ENCODE data around the gene CDC14B.
"Not testable (repeated sequence)": the region's sequence is repeated elsewhere in the genome, so short reads cannot be mapped to it uniquely, and the experiment has no call there.

The CDC14B gene

GRCh38 chr9:96587338-96588315, 32.0 kb downstream of the CDC14B start:
- no peak for DNase-seq (ENCODE audit: low spot score)

- DNase-seq (ENCODE audit: low spot score): no peak
Measured at GRCh38 chr9:96585426-96585825, 34.2 kb downstream of the CDC14B start.

GRCh38 chr9:96582199-96582598, 37.4 kb downstream of the CDC14B start:
- DNase-seq (ENCODE audit: low spot score): not testable (repeated sequence)

GRCh38 chr9:96581786-96582185, 37.9 kb downstream of the CDC14B start:
- DNase-seq (ENCODE audit: low spot score): no peak

- DNase-seq (ENCODE audit: low spot score): no peak
Measured at GRCh38 chr9:96581301-96581700, 38.3 kb downstream of the CDC14B start.

GRCh38 chr9:96574931-96575351, 44.7 kb downstream of the CDC14B start:
- DNase-seq (ENCODE audit: low spot score): no peak

- DNase-seq (ENCODE audit: low spot score): no peak
Measured at GRCh38 chr9:96574455-96574854, 45.2 kb downstream of the CDC14B start.

GRCh38 chr9:96567203-96567700, 52.4 kb downstream of the CDC14B start:
- peak; percentile 40 for DNase-seq (ENCODE audit: low spot score)

GRCh38 chr9:96566498-96567202, 53.0 kb downstream of the CDC14B start:
- DNase-seq (ENCODE audit: low spot score): peak; percentile 83

- no peak for DNase-seq (ENCODE audit: low spot score)
Measured at GRCh38 chr9:96565671-96566497, 53.8 kb downstream of the CDC14B start.

GRCh38 chr9:96564217-96564616, 55.4 kb downstream of the CDC14B start:
- DNase-seq (ENCODE audit: low spot score): no peak

- no peak for DNase-seq (ENCODE audit: low spot score)
Measured at GRCh38 chr9:96559339-96559943, 60.2 kb downstream of the CDC14B start.

- DNase-seq (ENCODE audit: low spot score): no peak
Measured at GRCh38 chr9:96557921-96558320, 61.7 kb downstream of the CDC14B start.

- no peak for DNase-seq (ENCODE audit: low spot score)
Measured at GRCh38 chr9:96556701-96557461, 62.8 kb downstream of the CDC14B start.

GRCh38 chr9:96555567-96556386, 63.9 kb downstream of the CDC14B start:
- no peak for DNase-seq (ENCODE audit: low spot score)

- no peak for DNase-seq (ENCODE audit: low spot score)
Measured at GRCh38 chr9:96554801-96555566, 64.7 kb downstream of the CDC14B start.

- DNase-seq (ENCODE audit: low spot score): no peak
Measured at GRCh38 chr9:96554326-96554725, 65.3 kb downstream of the CDC14B start.

- no peak for DNase-seq (ENCODE audit: low spot score)
Measured at GRCh38 chr9:96553070-96553469, 66.6 kb downstream of the CDC14B start.

GRCh38 chr9:96551403-96551802, 68.2 kb downstream of the CDC14B start:
- DNase-seq (ENCODE audit: low spot score): no peak
